Fibroblast of the conjunctiva (primary cell): ENCODE results near the gene TUBGCP2.
"Not testable (repeated sequence)": the region's sequence is repeated elsewhere in the genome, so short reads cannot be mapped to it uniquely, and the experiment has no call there.

Experiments used
- DNase-seq: peaks from one replicate; pipeline ENCODE4 v3.0.0-alpha.2; 2010; ENCODE audit warnings: low read depth

Gene TUBGCP2

GRCh38 chr10:133246236-133246626 is 62.4 kb downstream of the TUBGCP2 start:
- no peak for DNase-seq

GRCh38 chr10:133245439-133246235 is 63.0 kb downstream of the TUBGCP2 start:
- no peak for DNase-seq

- DNase-seq: no peak
Measured at GRCh38 chr10:133243593-133243992, 65.1 kb downstream of the TUBGCP2 start.

GRCh38 chr10:133242611-133243356 is 65.9 kb downstream of the TUBGCP2 start:
- no peak for DNase-seq

GRCh38 chr10:133241501-133242205 is 67.0 kb downstream of the TUBGCP2 start:
- DNase-seq: no peak

GRCh38 chr10:133239990-133240389 is 68.7 kb downstream of the TUBGCP2 start:
- DNase-seq: no peak

GRCh38 chr10:133238466-133238804 is 70.2 kb downstream of the TUBGCP2 start:
- DNase-seq: no peak

GRCh38 chr10:133237588-133238465 is 70.8 kb downstream of the TUBGCP2 start, which contains the start of gene VENTX:
Gene VENTX, plus strand, starts transcription at chr10:133237855. Its CDS starts 60 bp downstream, at chr10:133237915.
- no peak for DNase-seq

- DNase-seq: no peak
Measured at GRCh38 chr10:133237241-133237587, 71.5 kb downstream of the TUBGCP2 start.

GRCh38 chr10:133236401-133237240 is 72.1 kb downstream of the TUBGCP2 start:
- no peak for DNase-seq

GRCh38 chr10:133235932-133236331 is 72.7 kb downstream of the TUBGCP2 start:
- no peak for DNase-seq

GRCh38 chr10:133235265-133235855 is 73.3 kb downstream of the TUBGCP2 start:
- DNase-seq: no peak

GRCh38 chr10:133234796-133235195 is 73.9 kb downstream of the TUBGCP2 start:
- DNase-seq: not testable (repeated sequence)

- DNase-seq: no peak
Measured at GRCh38 chr10:133231946-133232574, 76.6 kb downstream of the TUBGCP2 start.

GRCh38 chr10:133231244-133231945 is 77.3 kb downstream of the TUBGCP2 start:
- DNase-seq: no peak

GRCh38 chr10:133230387-133231195 is 78.1 kb downstream of the TUBGCP2 start:
- no peak for DNase-seq

GRCh38 chr10:133230044-133230361 is 78.7 kb downstream of the TUBGCP2 start, which contains the start of gene UTF1:
Gene UTF1, plus strand, starts transcription at chr10:133230217. Its CDS starts 72 bp downstream, at chr10:133230289.
- DNase-seq: no peak

- DNase-seq: no peak
Measured at GRCh38 chr10:133229265-133230043, 79.2 kb downstream of the TUBGCP2 start.
